HEK293 (cell line): Measurements from ENCODE around the gene TNFAIP8L3.

Experiments used
- CTCF ChIA-PET: fragments of 350-600 bp; formaldehyde crosslinking; extraction: SDS; loops from one replicate; lab custom pipeline; 2021; ENCODE audit warnings: antibody characterized with exemption; lab: Yijun Ruan, JAX
- POLR2A ChIA-PET: fragments of 300-600 bp; formaldehyde crosslinking; extraction: SDS; loops from one replicate; lab custom pipeline; 2020; ENCODE audit warnings: antibody characterized with exemption, inconsistent platforms; lab: Yijun Ruan, JAX
- H3K27ac ChIP-seq: fragments of 200-500 bp; sonication (Bioruptor generic); 2 replicates; pipeline ENCODE4 v1.5.1; 2014; ENCODE audit warnings: low read depth, low read length, control low read depth, inconsistent platforms; ENCODE audit errors: extremely low read depth
- H3K36me3 ChIP-seq, 2 experiments: fragments of 200-500 bp in 1 of 2; sonication (Bioruptor generic) in 1 of 2; 1 replicate in 1 of 2; 2 replicates in 1 of 2; pipeline ENCODE4 v1.5.1; 2014 to 2017; ENCODE audit warnings: inconsistent platforms in 2 of 2, low read length in 2 of 2; ENCODE audit not compliant: control insufficient read depth in 2 of 2, insufficient read depth in 1 of 2
- H3K4me1 ChIP-seq: fragments of 200-500 bp; sonication (Bioruptor generic); 2 replicates; pipeline ENCODE4 v1.5.1; 2014; ENCODE audit warnings: mild to moderate bottlenecking, low read length, inconsistent platforms; ENCODE audit not compliant: control insufficient read depth, insufficient read depth
- H3K4me3 ChIP-seq: 2 replicates; pipeline ENCODE4 v1.5.1; 2011; ENCODE audit warnings: low read depth, mild to moderate bottlenecking, control low read depth, low read length, moderate library complexity
- H3K9me3 ChIP-seq: fragments of 200-500 bp; sonication (Bioruptor generic); 2 replicates; pipeline ENCODE4 v1.5.1; 2014; ENCODE audit warnings: low read depth, low read length, inconsistent platforms; ENCODE audit not compliant: control insufficient read depth, insufficient read depth
- GLI2 ChIP-seq: fragments of 450-650 bp; formaldehyde crosslinking; IDR thresholded peaks from 2 replicates; pipeline ENCODE4; 2017; ENCODE audit warnings: missing biosample characterization, missing genetic modification characterization, low read depth, borderline replicate concordance
- HOXD13 ChIP-seq: sonication (generic); formaldehyde crosslinking; IDR thresholded peaks from 2 replicates; pipeline ENCODE4 v1.8.0; 2022; ENCODE audit warnings: missing genetic modification reagents, borderline replicate concordance
- KLF10 ChIP-seq: fragments of 450-650 bp; IDR thresholded peaks from 2 replicates; pipeline ENCODE4 v1.5.1; 2018; ENCODE audit warnings: missing biosample characterization, mild to moderate bottlenecking, missing genetic modification characterization
- SCRT1 ChIP-seq: fragments of 450-650 bp; formaldehyde crosslinking; IDR thresholded peaks from 2 replicates; pipeline ENCODE4 v1.5.1; 2016; ENCODE audit warnings: missing biosample characterization, missing genetic modification characterization, borderline replicate concordance
- SP2 ChIP-seq: fragments of 450-650 bp; formaldehyde crosslinking; IDR thresholded peaks from 2 replicates; pipeline ENCODE4 v1.5.1; 2016; ENCODE audit warnings: missing biosample characterization, missing genetic modification characterization
- TSHZ1 ChIP-seq: fragments of 450-650 bp; formaldehyde crosslinking; IDR thresholded peaks from 2 replicates; pipeline ENCODE4 v1.5.1; 2016; ENCODE audit warnings: missing biosample characterization, missing genetic modification characterization, borderline replicate concordance
- ZBTB10 ChIP-seq: fragments of 450-650 bp; formaldehyde crosslinking; IDR thresholded peaks from 2 replicates; pipeline ENCODE4 v1.5.1; 2016; ENCODE audit warnings: missing biosample characterization, missing genetic modification characterization
- ZBTB21 ChIP-seq: fragments of 450-650 bp; formaldehyde crosslinking; IDR thresholded peaks from 2 replicates; pipeline ENCODE4 v1.5.1; 2017; ENCODE audit warnings: missing biosample characterization, missing genetic modification characterization
- ZBTB26 ChIP-seq: fragments of 450-650 bp; formaldehyde crosslinking; optimal IDR thresholded peaks from 2 replicates; pipeline ENCODE3; 2016; ENCODE audit warnings: missing biosample characterization, mild to moderate bottlenecking, missing genetic modification characterization
- ZBTB8A ChIP-seq: fragments of 450-650 bp; formaldehyde crosslinking; IDR thresholded peaks from 2 replicates; pipeline ENCODE4 v1.5.1; 2016; ENCODE audit warnings: missing biosample characterization, missing genetic modification characterization
- ZFP3 ChIP-seq: fragments of 450-650 bp; formaldehyde crosslinking; IDR thresholded peaks from 2 replicates; pipeline ENCODE4 v1.5.1; 2016; ENCODE audit warnings: low read depth, missing biosample characterization, missing genetic modification characterization
- ZNF175 ChIP-seq: fragments of 450-650 bp; formaldehyde crosslinking; IDR thresholded peaks from 2 replicates; pipeline ENCODE4 v1.5.1; 2016; ENCODE audit warnings: missing biosample characterization, missing genetic modification characterization
- ZNF221 ChIP-seq: fragments of 450-650 bp; formaldehyde crosslinking; IDR thresholded peaks from 2 replicates; pipeline ENCODE4 v1.5.1; 2017; ENCODE audit warnings: missing biosample characterization, missing genetic modification characterization, borderline replicate concordance
- ZNF335 ChIP-seq: fragments of 450-650 bp; formaldehyde crosslinking; conservative IDR thresholded peaks from 2 replicates; pipeline ENCODE4 v1.5.1; 2016; ENCODE audit warnings: missing biosample characterization, missing genetic modification characterization
- ZNF391 ChIP-seq: fragments of 450-650 bp; formaldehyde crosslinking; IDR thresholded peaks from 2 replicates; pipeline ENCODE4 v1.5.1; 2016; ENCODE audit warnings: low read depth, missing biosample characterization, missing genetic modification characterization, borderline replicate concordance
- ZNF404 ChIP-seq: fragments of 450-650 bp; formaldehyde crosslinking; IDR thresholded peaks from 2 replicates; pipeline ENCODE4 v1.5.1; 2017; ENCODE audit warnings: missing biosample characterization, missing genetic modification characterization
- ZNF416 ChIP-seq: fragments of 450-650 bp; formaldehyde crosslinking; IDR thresholded peaks from 2 replicates; pipeline ENCODE4 v1.5.1; 2016; ENCODE audit warnings: missing biosample characterization, missing genetic modification characterization
- ZNF521 ChIP-seq: fragments of 450-650 bp; formaldehyde crosslinking; IDR thresholded peaks from 2 replicates; pipeline ENCODE4 v1.5.1; 2017; ENCODE audit warnings: missing biosample characterization, mild to moderate bottlenecking, missing genetic modification characterization
- ZNF580 ChIP-seq: fragments of 450-650 bp; formaldehyde crosslinking; IDR thresholded peaks from 2 replicates; pipeline ENCODE4 v1.5.1; 2016; ENCODE audit warnings: missing biosample characterization, missing genetic modification characterization
- ZNF664 ChIP-seq: fragments of 450-650 bp; formaldehyde crosslinking; IDR thresholded peaks from 2 replicates; pipeline ENCODE4 v1.5.1; 2016; ENCODE audit warnings: missing biosample characterization, missing genetic modification characterization
- ZNF692 ChIP-seq: fragments of 450-650 bp; formaldehyde crosslinking; IDR thresholded peaks from 2 replicates; pipeline ENCODE4 v1.5.1; 2016; ENCODE audit warnings: missing biosample characterization, missing genetic modification characterization
- ZNF704 ChIP-seq: fragments of 450-650 bp; formaldehyde crosslinking; IDR thresholded peaks from 2 replicates; pipeline ENCODE4 v1.5.1; 2016; ENCODE audit warnings: missing biosample characterization, missing genetic modification characterization
- ZNF707 ChIP-seq: fragments of 450-650 bp; formaldehyde crosslinking; IDR thresholded peaks from 2 replicates; pipeline ENCODE4 v1.5.1; 2016; ENCODE audit warnings: missing biosample characterization, missing genetic modification characterization

The TNFAIP8L3 gene

GRCh38 chr15:51114437-51115119 lies 19.9 kb upstream of the TNFAIP8L3 start:
- POLR2A ChIA-PET: no interaction called here
- Histone ChIP-seq H3K36me3 (no peaks in the 10 kb centered on the region), H3K4me1 (no peaks in the 10 kb centered on the region), H3K4me3 (no peak overlapping the region), H3K27ac (no peak overlapping the region), H3K9me3 (no peaks in the 10 kb centered on the region)
- TF ChIP-seq TSHZ1 (tag by site-specific recombination): no peak
- TF ChIP-seq SCRT1: no peak
- no peak for TF ChIP-seq HOXD13 (CRISPR knock-in tag)
- TF ChIP-seq ZNF404 (tag by site-specific recombination): no peak
- TF ChIP-seq ZNF692: no peak
- no peak for TF ChIP-seq GLI2 (tag by site-specific recombination)
- no peak for TF ChIP-seq KLF10
- no peak for TF ChIP-seq ZNF416 (tag by site-specific recombination)
- TF ChIP-seq ZNF521 (tag by site-specific recombination): no peak
- TF ChIP-seq ZFP3 (tag by site-specific recombination): no peak
- no peak for TF ChIP-seq ZBTB8A (tag by site-specific recombination)
- no peak for TF ChIP-seq ZBTB10
- no peak for TF ChIP-seq ZNF175 (tag by site-specific recombination)
- no peak for TF ChIP-seq ZNF335 (tag by site-specific recombination)
- TF ChIP-seq ZNF391 (tag by site-specific recombination): no peak
- CTCF ChIA-PET: no interaction called here

GRCh38 chr15:51112078-51112477 lies 17.4 kb upstream of the TNFAIP8L3 start:
- CTCF ChIA-PET: interaction anchor here (0.6 kb wide), 1 partner anchor 363 kb away, joined by 3 read pairs; no protein-coding TSS in a partner anchor
- POLR2A ChIA-PET: no interaction called here
- H3K9me3 ChIP-seq: no peaks in the 10 kb centered on the region
- H3K4me1 ChIP-seq: no peaks in the 10 kb centered on the region
- H3K4me3 ChIP-seq: no peak overlapping the region
- no peak for TF ChIP-seq ZNF707 (tag by site-specific recombination)
- TF ChIP-seq SP2: no peak
- no peak for TF ChIP-seq ZBTB21
- no peak for TF ChIP-seq ZNF704 (tag by site-specific recombination)
- TF ChIP-seq ZNF580 (tag by site-specific recombination): no peak
- TF ChIP-seq ZNF664 (tag by site-specific recombination): no peak
- TF ChIP-seq ZBTB26 (tag by site-specific recombination): no peak
- TF ChIP-seq ZNF221 (tag by site-specific recombination): no peak
- H3K27ac ChIP-seq: no peak overlapping the region
- no peaks in the 10 kb centered on the region for H3K36me3 ChIP-seq
